ENCODE data around the gene DYRK1A. TPM values are rescaled to one million over a fixed set of nuclear protein-coding genes. Genes with fewer than 3 reads are reported as not detected.
A peak's percentile ranks its signal among the peaks of the same experiment; 100 is the strongest.

Gene DYRK1A
- total RNA-seq, 4 donors from 2014 or later = 76.5 to 105 (median 91.3) TPM

DNA sequence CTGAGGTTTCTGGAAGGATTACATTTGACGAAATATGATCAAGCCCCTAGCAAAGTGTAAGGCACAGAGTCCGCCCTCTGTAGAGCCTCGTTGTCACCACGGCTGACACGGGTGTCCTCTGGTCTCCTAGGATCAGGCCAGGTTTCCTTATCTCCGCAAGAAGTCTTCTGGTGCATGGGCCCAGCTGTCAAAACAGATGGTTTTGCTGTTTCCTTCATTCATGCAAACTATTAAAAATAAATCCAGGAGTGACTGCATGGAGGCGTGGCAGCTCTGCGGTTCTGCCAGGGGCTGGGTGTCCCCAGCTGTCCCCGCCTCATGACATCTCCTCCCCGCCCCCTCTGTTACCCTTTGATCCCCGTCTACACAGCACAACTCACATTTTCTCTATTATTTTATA lies 209.0 kb downstream of the DYRK1A start:
- 77% methylated on average over 11 of the region's 11 CpGs for WGBS
- peak in 1 of 2 donors; percentile 21 for DNase-seq (ENCODE audit: low spot score in 2 of 2)
- H3K36me3 ChIP-seq = no peaks in the 10 kb centered on the region
- H3K4me3 ChIP-seq = no peak overlapping the region
- H3K27ac ChIP-seq = no peak overlapping the region
- no peaks in the 10 kb centered on the region for H3K4me1 ChIP-seq
- H3K27me3 ChIP-seq = no peaks in the 10 kb centered on the region
- TF ChIP-seq POLR2AphosphoS5 (IDR thresholded peaks at IDR 0.05) (no peak), EP300 (IDR thresholded peaks at IDR 0.05) (no peak), POLR2A (IDR thresholded peaks at IDR 0.05) (no peak)
- TF ChIP-seq, protein P1, sequence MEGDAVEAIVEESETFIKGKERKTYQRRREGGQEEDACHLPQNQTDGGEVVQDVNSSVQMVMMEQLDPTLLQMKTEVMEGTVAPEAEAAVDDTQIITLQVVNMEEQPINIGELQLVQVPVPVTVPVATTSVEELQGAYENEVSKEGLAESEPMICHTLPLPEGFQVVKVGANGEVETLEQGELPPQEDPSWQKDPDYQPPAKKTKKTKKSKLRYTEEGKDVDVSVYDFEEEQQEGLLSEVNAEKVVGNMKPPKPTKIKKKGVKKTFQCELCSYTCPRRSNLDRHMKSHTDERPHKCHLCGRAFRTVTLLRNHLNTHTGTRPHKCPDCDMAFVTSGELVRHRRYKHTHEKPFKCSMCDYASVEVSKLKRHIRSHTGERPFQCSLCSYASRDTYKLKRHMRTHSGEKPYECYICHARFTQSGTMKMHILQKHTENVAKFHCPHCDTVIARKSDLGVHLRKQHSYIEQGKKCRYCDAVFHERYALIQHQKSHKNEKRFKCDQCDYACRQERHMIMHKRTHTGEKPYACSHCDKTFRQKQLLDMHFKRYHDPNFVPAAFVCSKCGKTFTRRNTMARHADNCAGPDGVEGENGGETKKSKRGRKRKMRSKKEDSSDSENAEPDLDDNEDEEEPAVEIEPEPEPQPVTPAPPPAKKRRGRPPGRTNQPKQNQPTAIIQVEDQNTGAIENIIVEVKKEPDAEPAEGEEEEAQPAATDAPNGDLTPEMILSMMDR (IDR thresholded peaks at IDR 0.05) = no peak
- H3K9me3 ChIP-seq = peaks cover 11% of the 10 kb centered on the region

Other genes starting within 250 kb of the DYRK1A start
- gene VPS26C, start 99.4 kb upstream of the DYRK1A start, total RNA-seq = 10 to 100 TPM; 47.7 to 60.8 (median 55.4) TPM

Data from suprapubic skin (tissue), 4 donors.